Body of pancreas (tissue), 4 donors: ENCODE data around the gene ANKRD66.

ENCODE experiments used
- POLR2A ChIP-seq, 3 donors: fragments of 450-650 bp; IDR thresholded peaks; one replicate each; pipeline ENCODE4 v1.6.1; 2016; ENCODE audit warnings: antibody characterized with exemption in 3 of 3, mild to moderate bottlenecking in 2 of 3
- TF ChIP-seq, protein P1 (sequence below), 7 experiments: fragments of 450-650 bp in 4 of 7; fragments of 200-600 bp in 3 of 7; sonication (generic) in 3 of 7; IDR thresholded peaks; one replicate each; pipeline ENCODE4 v1.5.1; 2016 to 2019; ENCODE audit warnings: antibody characterized with exemption in 7 of 7

DNA sequence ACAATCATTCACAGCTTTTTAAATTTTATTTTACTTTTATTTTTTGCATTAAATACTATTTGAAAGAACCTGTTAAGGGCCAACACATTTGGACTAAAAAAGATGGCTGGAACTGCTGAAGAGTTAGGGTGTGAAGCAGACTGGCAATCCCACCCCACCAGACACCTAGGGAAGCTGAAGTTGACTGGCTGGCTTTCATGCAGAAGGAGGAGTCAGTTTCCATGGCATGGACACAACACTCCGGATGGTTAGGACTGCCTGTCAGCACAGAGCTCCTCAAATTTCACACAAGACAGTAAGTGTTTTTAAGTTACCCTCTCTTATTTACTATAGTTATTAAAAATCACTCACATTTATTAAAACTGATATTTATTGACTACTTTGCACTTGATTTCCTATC is at the start of gene ANKRD66:
- TF ChIP-seq POLR2A (IDR thresholded peaks at IDR 0.05) = no peak
- TF ChIP-seq, protein P1, sequence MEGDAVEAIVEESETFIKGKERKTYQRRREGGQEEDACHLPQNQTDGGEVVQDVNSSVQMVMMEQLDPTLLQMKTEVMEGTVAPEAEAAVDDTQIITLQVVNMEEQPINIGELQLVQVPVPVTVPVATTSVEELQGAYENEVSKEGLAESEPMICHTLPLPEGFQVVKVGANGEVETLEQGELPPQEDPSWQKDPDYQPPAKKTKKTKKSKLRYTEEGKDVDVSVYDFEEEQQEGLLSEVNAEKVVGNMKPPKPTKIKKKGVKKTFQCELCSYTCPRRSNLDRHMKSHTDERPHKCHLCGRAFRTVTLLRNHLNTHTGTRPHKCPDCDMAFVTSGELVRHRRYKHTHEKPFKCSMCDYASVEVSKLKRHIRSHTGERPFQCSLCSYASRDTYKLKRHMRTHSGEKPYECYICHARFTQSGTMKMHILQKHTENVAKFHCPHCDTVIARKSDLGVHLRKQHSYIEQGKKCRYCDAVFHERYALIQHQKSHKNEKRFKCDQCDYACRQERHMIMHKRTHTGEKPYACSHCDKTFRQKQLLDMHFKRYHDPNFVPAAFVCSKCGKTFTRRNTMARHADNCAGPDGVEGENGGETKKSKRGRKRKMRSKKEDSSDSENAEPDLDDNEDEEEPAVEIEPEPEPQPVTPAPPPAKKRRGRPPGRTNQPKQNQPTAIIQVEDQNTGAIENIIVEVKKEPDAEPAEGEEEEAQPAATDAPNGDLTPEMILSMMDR (IDR thresholded peaks at IDR 0.05) = no peak
